Gastroesophageal sphincter (tissue), 3 donors: ENCODE measurements around the gene THOP1.

ENCODE experiments used
- EP300 ChIP-seq: sonication (generic); formaldehyde crosslinking; IDR thresholded peaks from one replicate; pipeline ENCODE4 v1.6.1; 2017; ENCODE audit warnings: antibody characterized with exemption, mild to moderate bottlenecking
- POLR2A ChIP-seq, 2 donors: fragments of 450-650 bp; IDR thresholded peaks; one replicate each; pipeline ENCODE4 v1.6.1; 2017; ENCODE audit warnings: antibody characterized with exemption in 2 of 2, mild to moderate bottlenecking in 2 of 2, moderate library complexity in 1 of 2
- TF ChIP-seq, protein P1 (sequence below), 4 experiments: fragments of 200-600 bp in 2 of 4; fragments of 450-650 bp in 2 of 4; sonication (generic) in 1 of 4; IDR thresholded peaks; one replicate each; pipeline ENCODE4 v1.5.1; 2017 to 2019; ENCODE audit warnings: antibody characterized with exemption in 4 of 4, mild to moderate bottlenecking in 2 of 4, moderate library complexity in 2 of 4

DNA sequence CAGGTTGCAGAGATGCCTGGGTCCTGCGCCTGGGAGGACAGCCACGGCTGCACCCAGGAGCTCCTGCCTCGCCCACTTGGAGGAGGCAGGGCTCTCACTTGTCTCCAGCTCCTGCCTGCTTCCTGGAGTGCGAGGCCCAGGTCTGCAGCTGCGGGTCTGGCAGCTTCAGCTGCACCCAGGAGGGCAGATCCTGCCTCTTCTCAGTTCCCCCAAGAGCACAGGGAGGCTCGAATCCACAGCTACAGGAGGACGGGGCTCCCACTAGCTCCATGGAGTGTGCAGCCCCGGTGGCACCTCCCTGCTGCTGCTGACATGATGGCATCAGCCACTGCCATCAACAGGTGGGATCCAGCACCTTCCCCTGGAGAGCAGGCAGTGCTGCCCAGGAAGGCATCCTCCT lies 38.8 kb downstream of the THOP1 start:
- TF ChIP-seq POLR2A (IDR thresholded peaks at IDR 0.05): no peak
- TF ChIP-seq, protein P1, sequence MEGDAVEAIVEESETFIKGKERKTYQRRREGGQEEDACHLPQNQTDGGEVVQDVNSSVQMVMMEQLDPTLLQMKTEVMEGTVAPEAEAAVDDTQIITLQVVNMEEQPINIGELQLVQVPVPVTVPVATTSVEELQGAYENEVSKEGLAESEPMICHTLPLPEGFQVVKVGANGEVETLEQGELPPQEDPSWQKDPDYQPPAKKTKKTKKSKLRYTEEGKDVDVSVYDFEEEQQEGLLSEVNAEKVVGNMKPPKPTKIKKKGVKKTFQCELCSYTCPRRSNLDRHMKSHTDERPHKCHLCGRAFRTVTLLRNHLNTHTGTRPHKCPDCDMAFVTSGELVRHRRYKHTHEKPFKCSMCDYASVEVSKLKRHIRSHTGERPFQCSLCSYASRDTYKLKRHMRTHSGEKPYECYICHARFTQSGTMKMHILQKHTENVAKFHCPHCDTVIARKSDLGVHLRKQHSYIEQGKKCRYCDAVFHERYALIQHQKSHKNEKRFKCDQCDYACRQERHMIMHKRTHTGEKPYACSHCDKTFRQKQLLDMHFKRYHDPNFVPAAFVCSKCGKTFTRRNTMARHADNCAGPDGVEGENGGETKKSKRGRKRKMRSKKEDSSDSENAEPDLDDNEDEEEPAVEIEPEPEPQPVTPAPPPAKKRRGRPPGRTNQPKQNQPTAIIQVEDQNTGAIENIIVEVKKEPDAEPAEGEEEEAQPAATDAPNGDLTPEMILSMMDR (IDR thresholded peaks at IDR 0.05): no peak
- no peak for TF ChIP-seq EP300
